Fibroblast of villous mesenchyme (primary cell): ENCODE results near the gene UGT2A3. TPM values are rescaled to one million over a fixed set of nuclear protein-coding genes. Genes with fewer than 3 reads are reported as not detected.
"Not testable (repeated sequence)": the region's sequence is repeated elsewhere in the genome, so short reads cannot be mapped to it uniquely, and the experiment has no call there.

Source experiments
- DNase-seq: peaks from one replicate; pipeline ENCODE4 v3.0.0-alpha.2; 2010; ENCODE audit warnings: low read depth
- H3K4me3 ChIP-seq: 2 replicates; pipeline ENCODE4 v1.5.1; 2011; ENCODE audit warnings: low read depth, mild to moderate bottlenecking, low read length
- total RNA-seq: library from RNA; depleted of rRNA; stranded (reverse); fragments of >200 nt; gene quantifications from 2 replicates; pipeline ENCODE4 v1.2.3, GENCODE V29; 2012
- TF ChIP-seq, protein P1 (sequence below): IDR thresholded peaks from 2 replicates; pipeline ENCODE4 v1.5.1; 2012; ENCODE audit warnings: low read depth, mild to moderate bottlenecking, low read length; ENCODE audit not compliant: insufficient read depth

UGT2A3 gene
- total RNA-seq, 1 donor = not detected

DNA sequence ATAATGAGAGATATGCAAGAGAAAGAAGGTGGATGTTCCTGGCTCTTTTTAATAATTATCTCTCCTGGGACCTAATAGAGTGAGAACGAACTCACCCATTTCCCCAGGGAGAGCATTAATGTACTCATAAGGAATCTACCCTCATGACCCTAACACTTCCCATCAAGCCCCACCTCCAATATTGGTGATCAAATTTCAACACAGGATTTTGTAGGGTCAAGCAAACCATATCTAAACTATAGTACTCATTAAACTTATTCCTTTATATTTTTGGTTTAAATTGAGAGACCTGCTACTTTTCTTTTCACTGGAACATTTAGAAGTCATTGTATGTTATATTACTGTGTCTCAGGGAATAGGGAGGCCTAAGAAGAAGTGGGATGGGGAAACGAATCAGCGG lies 2.6 kb downstream of the UGT2A3 start:
- no peak for DNase-seq
- H3K4me3 ChIP-seq = no peak overlapping the region
- TF ChIP-seq, protein P1, sequence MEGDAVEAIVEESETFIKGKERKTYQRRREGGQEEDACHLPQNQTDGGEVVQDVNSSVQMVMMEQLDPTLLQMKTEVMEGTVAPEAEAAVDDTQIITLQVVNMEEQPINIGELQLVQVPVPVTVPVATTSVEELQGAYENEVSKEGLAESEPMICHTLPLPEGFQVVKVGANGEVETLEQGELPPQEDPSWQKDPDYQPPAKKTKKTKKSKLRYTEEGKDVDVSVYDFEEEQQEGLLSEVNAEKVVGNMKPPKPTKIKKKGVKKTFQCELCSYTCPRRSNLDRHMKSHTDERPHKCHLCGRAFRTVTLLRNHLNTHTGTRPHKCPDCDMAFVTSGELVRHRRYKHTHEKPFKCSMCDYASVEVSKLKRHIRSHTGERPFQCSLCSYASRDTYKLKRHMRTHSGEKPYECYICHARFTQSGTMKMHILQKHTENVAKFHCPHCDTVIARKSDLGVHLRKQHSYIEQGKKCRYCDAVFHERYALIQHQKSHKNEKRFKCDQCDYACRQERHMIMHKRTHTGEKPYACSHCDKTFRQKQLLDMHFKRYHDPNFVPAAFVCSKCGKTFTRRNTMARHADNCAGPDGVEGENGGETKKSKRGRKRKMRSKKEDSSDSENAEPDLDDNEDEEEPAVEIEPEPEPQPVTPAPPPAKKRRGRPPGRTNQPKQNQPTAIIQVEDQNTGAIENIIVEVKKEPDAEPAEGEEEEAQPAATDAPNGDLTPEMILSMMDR = no peak

DNA sequence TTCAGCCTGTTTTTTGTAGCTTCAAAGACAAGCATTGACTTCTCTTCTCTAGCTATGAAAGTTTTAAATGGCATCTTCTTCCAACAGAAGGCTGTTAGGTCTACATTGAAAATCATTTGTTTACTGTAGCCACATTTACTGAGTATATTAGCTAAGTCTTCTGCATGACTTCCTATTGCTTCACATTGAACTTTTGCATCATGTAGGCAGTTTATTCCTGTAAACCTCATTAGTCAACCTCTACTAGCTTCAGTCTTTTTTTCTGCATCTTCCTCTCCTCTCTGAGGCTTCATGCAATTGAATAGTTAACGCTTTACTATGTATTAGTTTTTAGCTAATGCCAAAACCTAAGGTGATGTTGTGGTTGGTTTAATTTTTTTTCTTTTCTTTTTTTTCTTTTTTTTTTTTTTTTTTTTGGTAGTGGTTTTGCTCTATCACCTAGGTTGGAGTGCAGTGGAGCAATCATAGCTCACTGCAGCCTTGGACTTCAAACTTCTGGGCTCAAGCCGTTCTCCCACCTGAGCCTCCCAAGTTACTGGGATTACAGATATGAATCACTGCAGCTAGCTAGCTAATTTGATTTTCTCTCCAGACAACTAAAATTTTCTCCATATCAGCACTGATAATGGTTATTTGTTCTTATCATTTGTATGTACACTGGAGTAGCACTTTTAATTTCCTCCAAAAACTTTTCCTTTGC lies 3.4 kb downstream of the UGT2A3 start:
- TF ChIP-seq, protein P1 = no peak
- H3K4me3 ChIP-seq = no peak overlapping the region
- no peak for DNase-seq

DNA sequence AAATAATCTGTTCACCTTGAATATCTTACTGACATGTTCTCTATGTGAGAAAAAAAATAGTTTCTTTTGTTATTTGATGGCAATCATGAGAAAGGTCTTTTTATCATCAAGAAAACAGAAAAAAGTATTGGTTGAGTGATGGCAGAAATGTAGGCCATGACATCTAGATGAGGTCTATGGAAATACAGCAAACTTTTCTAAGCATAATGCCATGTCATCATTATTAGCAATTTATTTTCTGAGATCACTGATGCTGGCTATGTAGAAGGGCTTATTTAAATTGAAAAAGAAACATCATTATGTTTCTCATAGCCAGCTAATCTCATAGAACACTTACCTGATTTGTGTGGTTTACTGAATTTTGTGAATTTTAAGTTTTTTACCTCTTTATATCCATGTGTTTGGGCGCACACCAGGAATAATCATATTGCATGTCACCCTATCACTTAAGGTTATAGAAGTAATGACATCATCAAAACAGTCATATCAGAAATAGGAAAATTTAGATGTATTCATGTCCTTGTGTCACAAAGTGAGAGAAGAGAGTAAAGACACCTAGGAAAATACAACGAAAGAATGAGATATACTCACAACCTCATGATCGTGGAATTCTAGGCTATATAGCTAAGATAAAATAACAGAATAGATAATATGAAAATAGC lies 22.4 kb downstream of the UGT2A3 start:
- DNase-seq = no peak
- TF ChIP-seq, protein P1 = no peak
- H3K4me3 ChIP-seq = no peak overlapping the region

DNA sequence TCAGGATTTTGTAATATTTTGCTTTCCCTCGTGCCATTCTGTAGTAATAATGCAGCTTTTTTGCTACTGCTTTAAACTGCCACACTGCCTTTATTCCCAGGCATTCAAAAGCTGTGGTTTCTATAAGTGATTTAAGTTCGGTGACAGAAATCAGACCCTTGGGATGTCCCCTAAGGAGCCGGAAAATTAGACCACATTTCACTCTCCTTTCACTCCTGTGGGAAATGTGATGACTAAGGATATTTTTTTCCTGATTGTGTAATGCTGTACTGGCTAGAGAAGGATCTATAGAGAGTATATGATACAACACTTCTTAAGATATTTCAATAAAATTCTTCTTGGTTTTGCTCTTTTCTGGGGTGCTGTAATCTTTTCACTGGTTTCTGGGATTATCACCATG lies 24.4 kb downstream of the UGT2A3 start:
- TF ChIP-seq, protein P1 = no peak
- peak; percentile 5 for DNase-seq
- no peak overlapping the region for H3K4me3 ChIP-seq

DNA sequence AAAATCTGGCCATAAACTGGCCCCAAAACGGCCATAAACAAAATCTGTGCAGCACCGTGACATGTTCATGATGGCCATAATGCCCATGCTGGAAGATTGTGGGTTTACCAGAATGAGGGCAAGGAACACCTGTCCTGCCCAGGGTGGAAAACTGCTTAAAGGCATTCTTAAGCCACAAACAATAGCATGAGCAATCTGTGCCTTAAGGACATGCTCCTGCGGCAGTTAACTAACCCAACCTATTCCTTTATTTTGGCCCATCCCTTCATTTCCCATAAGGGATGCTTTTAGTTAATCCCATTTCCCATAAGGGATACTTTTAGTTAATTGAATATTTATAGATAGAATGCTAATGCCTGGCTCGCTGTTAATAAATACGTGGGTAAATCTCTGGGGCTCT lies 29.4 kb downstream of the UGT2A3 start:
- not testable (repeated sequence) for DNase-seq, H3K4me3 ChIP-seq

DNA sequence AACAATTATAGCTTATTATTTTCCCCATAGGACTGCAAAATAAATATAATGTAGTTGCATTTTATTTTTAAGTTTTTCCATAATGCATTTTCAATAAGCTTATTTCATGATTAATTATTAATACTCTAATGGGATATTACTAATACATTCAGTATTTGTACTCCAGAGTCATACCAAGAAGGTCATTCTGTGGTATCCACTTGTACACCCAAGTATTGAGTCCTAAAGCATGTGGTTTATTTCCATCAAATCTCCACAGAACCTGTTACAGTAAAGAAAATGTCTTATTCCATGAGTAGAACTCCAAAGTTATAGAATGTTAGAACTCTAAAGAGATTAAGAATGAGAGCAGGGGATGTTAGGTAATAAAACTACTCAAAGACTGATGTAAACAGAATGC lies 30.6 kb downstream of the UGT2A3 start:
- TF ChIP-seq, protein P1 = no peak
- no peak overlapping the region for H3K4me3 ChIP-seq
- DNase-seq = no peak

DNA sequence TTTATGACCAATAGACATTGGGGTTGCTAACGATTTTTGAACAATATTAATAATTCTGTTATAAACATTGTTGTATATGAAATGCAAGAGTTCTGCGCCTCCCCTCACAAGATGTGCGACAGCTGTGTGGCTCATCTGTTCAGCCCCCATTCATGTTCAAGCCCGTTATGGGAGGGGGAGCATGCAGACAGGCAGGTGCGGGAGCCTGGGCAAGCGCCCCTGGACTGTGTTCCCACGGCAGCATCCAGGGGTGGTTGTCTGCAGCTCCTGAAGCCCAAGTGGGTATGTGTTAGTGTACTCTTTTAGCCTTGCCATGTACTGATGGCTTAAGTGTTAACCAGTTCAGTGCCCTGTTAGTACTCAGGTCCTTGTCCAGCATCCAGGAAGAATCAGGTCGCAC lies 34.6 kb downstream of the UGT2A3 start:
- no peak overlapping the region for H3K4me3 ChIP-seq
- TF ChIP-seq, protein P1 = no peak
- no peak for DNase-seq
